GM19238 (cell line): Measurements from ENCODE around the gene PODN.

ENCODE experiments used
- DNase-seq: peaks from one replicate; pipeline ENCODE4 v3.0.0; 2011; ENCODE audit warnings: low spot score; ENCODE audit not compliant: insufficient read length

The PODN gene

DNA sequence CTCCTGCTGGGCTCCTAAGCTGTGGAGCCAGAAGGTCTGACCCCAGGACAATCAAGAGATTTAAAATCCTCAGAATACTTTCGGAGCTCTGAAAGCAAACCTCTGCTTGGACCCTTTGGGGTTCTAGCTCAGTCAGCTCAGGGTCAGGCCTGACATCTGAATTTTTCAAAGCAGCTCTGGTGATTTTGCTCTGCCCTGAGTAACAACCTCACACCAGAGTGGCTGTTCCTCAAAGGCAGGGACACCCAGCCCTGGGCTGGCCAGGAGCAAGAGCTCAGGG lies 68.5 kb downstream of the PODN start:
- no peak for DNase-seq

DNA sequence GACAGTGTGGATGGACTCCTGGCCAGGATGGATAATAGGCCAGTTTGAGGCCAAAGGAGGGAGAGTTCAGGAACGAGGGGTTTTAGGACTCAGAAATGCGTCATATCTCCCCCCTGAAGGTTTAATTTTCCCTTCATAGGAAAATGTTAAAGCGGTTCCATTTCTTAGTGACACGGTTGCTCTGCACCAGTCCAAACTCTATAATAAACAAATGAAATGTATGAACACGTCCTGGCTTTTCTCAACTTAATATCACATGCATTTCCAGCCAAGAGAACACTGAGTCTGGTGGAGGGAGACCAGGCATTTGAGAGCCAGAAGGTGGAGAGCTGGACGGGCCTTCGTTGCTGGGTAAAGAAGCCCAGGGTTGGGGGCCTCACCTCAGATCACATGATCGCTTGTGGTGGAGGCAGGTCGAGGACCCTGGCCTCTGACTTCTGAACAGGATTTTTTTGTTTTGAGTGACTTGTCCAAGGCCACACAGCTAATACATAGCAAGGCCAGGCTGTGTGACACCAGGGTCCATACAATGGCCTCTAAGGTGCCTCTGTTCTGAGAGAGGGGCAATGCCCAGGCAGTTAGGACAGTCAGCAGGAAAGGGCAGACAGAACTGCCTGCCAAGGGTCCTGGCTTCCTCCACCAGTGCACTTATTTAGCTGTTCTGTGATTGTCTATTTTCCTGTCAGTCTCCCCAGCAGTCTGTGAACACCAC lies 69.0 kb downstream of the PODN start:
- no peak for DNase-seq

DNA sequence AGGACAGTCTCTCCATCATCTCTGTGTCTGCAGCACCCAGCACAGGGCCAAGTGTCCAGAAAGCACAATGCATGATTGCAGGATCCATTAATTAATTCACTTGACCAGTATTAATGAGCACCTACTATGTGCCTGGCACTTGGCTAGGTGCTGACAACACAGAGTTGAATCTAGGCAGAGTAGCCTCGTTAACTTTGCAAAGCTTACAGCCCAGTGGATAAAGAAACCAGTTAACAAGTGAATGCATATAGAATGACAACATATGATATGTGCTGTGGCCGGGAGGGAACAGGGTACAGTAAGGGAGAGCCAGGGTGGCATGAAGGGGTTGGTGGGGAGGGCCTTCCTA lies 69.6 kb downstream of the PODN start:
- no peak for DNase-seq

DNA sequence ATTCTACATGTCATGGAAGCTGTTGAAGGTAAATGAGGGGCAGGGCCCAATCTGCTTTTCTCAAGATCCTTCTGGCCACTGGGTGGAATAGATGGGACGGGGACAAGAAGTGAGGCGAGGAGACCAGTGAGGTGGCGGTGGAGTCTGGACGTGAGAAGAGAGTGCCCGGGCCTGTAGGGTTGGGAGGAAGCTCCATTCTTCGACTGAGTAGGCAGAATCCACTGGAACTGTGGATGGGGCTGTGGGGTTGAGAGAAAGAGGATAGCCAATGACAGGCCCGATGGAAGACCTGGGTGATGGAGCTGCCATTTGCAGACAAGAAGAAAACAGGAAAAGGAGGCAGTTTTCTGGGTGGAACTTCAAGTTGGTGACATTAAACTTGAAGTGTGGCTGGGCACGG lies 70.2 kb downstream of the PODN start:
- DNase-seq, result no peak

DNA sequence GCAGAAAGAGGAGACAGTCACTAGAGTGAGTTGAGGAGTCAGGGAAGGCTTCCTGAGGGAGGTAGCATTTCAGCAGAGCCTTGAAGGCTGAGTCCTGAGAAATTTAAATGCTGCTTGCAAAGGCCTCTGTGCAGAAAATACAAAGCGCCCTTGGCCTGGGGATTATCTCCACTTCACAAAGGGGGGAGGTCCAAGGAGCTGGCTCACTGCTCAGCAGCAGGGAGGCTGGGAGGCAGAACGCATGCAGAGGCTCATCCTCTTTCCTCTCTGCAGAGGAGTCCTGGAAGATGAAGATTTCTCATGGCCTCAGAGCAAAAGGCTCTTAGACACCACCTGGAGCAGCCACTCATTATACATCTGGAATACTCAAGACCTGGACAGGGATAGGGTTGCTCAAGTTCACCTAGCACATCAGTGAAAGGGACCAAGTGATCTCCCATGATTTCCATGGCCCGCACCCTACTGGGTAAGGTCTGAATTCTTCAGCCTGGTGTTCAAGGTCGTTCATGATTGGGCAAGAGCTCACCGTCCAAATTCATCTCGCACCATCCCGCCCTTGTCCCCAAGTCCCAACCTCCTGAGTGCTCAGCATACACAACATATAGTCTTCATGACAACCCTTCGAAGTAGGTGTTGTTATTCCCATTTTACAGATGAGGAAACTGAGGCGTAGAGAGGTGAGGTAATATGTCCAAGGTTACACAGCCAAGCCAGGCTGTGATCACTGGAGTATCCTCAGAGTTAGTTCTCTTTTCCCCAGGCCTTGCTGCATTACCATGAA lies 71.4 kb downstream of the PODN start:
- DNase-seq, result no peak

DNA sequence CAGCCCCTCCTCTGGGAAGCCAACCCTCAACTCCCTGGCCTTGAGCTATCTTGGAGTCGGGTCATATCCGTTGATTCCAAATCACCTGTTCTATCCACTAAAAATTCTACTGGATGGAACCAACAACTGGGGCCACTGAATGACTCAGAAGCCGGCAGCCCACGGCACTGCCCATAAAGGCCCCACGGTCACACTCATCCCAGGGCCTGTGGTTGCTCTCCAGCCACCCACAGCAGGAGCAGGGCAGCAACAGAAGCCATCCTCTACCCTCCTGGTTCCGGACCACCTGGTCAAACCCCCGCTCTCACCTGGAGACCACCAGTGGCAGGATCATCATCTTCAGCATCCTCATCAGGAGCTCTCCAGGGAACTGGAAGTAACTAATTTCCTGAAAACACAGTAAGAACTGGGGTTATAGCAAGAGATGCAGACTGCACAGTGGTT lies 72.1 kb downstream of the PODN start:
- DNase-seq, result no peak
